ENCODE results near the gene CES1. TPM values are rescaled to one million over a fixed set of nuclear protein-coding genes. Genes with fewer than 3 reads are reported as not detected.
A peak's percentile ranks its signal among the peaks of the same experiment; 100 is the strongest.

Gene CES1
- not detected in 2 replicates for total RNA-seq (2014; rRNA removed; shearing (Covaris generic))
- total RNA-seq (2022) = not detected in 2 replicates
- percentile 7 among the genes with signal in this experiment for Bru-seq, nascent RNA
- not detected for BruChase-seq, experiment 1, labeled RNA remaining after a 6-hour chase
- not detected for BruChase-seq, experiment 2, labeled RNA remaining after a 2-hour chase
- long read RNA-seq = 0 reads

GRCh38 chr16:55832773-55833691, at the start of gene CES1:
Gene CES1, minus strand, starts transcription at chr16:55833096. Its CDS starts 41 bp downstream, at chr16:55833055.
- intact Hi-C loops (cut with micrococcal nuclease; ENCODE audit: unreplicated experiment) = no loop called here

GRCh38 chr16:55876854-55877253, 44.0 kb upstream of the CES1 start:
- intact Hi-C loops (cut with micrococcal nuclease; ENCODE audit: unreplicated experiment) = no loop called here
- H3K9me2 ChIP-seq (ENCODE audit: insufficient read depth, low read length) = no peaks in the 10 kb centered on the region
- no peaks in the 10 kb centered on the region for H3K4me1 ChIP-seq (ENCODE audit: insufficient read depth, low read length, poor library complexity, severe bottlenecking)
- no peaks in the 10 kb centered on the region for H4K20me1 ChIP-seq (ENCODE audit: insufficient read depth, low read length)
- H3K4me3 ChIP-seq (ENCODE audit: low read depth, low read length, poor library complexity, severe bottlenecking) = no peak overlapping the region
- CTCF ChIA-PET (ENCODE audit: unreplicated experiment) = no interaction called here
- TF ChIP-seq CTCF (conservative IDR thresholded peaks at IDR 0.05; ENCODE audit: low read length) = no peak
- TF ChIP-seq EZH2phosphoT487 (IDR thresholded peaks at IDR 0.05; ENCODE audit: borderline replicate concordance, low read depth, low read length) = no peak
- BruUV-seq (replicated peaks) = no TSS peak
- POLR2A ChIA-PET = interaction anchor here (0.6 kb wide), 1 partner anchor 1943 kb away, joined by 3 read pairs; no protein-coding TSS in a partner anchor
- H3K79me2 ChIP-seq (ENCODE audit: insufficient read depth, low read depth, low read length) = no peaks in the 10 kb centered on the region
- H3K9me3 ChIP-seq (ENCODE audit: low read length) = no peaks in the 10 kb centered on the region
- no peak overlapping the region for H3K27ac ChIP-seq (ENCODE audit: low read depth, low read length, poor library complexity, severe bottlenecking)
- H3K36me3 ChIP-seq (ENCODE audit: insufficient read depth, low read length) = no peaks in the 10 kb centered on the region
- no peak for DNase-seq (ENCODE audit: low spot score)
- H2AFZ ChIP-seq (ENCODE audit: low read length) = no peak overlapping the region
- H3K4me2 ChIP-seq (ENCODE audit: low read length) = no peak overlapping the region

More at GRCh38 chr16:55832773-55833691, at the start of gene CES1:
- H3K79me2 ChIP-seq (ENCODE audit: insufficient read depth, low read depth, low read length) = no peaks in the 10 kb centered on the region
- H3K9me2 ChIP-seq (ENCODE audit: insufficient read depth, low read length) = no peaks in the 10 kb centered on the region
- ChIA-PET CTCF (ENCODE audit: unreplicated experiment) (no interaction called here), POLR2A (interaction anchor here (0.6 kb wide), 1 partner anchor 723 kb away, joined by 3 read pairs; no protein-coding TSS in a partner anchor)
- no peak within 1 kb of the TSS for H3K4me2 ChIP-seq (ENCODE audit: low read length)
- no peaks in the 10 kb centered on the region for H3K36me3 ChIP-seq (ENCODE audit: insufficient read depth, low read length)
- BruUV-seq (replicated peaks) = no TSS peak
- TF ChIP-seq EZH2phosphoT487 (IDR thresholded peaks at IDR 0.05; ENCODE audit: borderline replicate concordance, low read depth, low read length) (no peak), CTCF (conservative IDR thresholded peaks at IDR 0.05; ENCODE audit: low read length) (no peak)
- H3K27ac ChIP-seq (ENCODE audit: low read depth, low read length, poor library complexity, severe bottlenecking) = no peak within 1 kb of the TSS
- no peak within 1 kb of the TSS for H3K4me3 ChIP-seq (ENCODE audit: low read depth, low read length, poor library complexity, severe bottlenecking)
- no peaks in the 10 kb centered on the region for H4K20me1 ChIP-seq (ENCODE audit: insufficient read depth, low read length)
- no peak for DNase-seq (ENCODE audit: low spot score)
- no peaks in the 10 kb centered on the region for H3K9me3 ChIP-seq (ENCODE audit: low read length)
- H3K4me1 ChIP-seq (ENCODE audit: insufficient read depth, low read length, poor library complexity, severe bottlenecking) = no peaks in the 10 kb centered on the region
- H2AFZ ChIP-seq (ENCODE audit: low read length) = no peak within 1 kb of the TSS

Measured in OCI-LY7 (cell line).